GM12873 (cell line): ENCODE results near the gene GFAP.

ENCODE experiments used
- CTCF ChIP-seq: IDR thresholded peaks from 2 replicates; pipeline ENCODE4 v1.5.1; 2012; ENCODE audit warnings: low read depth, mild to moderate bottlenecking, moderate library complexity, low read length, control low read depth; ENCODE audit not compliant: insufficient read depth; ENCODE audit errors: missing control alignments

GFAP gene

GRCh38 chr17:44906010-44906646, 9.2 kb downstream of the GFAP start:
- TF ChIP-seq CTCF = no peak

- no peak for TF ChIP-seq CTCF
Measured at GRCh38 chr17:44905006-44906000, 10.0 kb downstream of the GFAP start.

- no peak for TF ChIP-seq CTCF
Measured at GRCh38 chr17:44904001-44904984, 11.0 kb downstream of the GFAP start.

- no peak for TF ChIP-seq CTCF
Measured at GRCh38 chr17:44903012-44903685, 12.2 kb downstream of the GFAP start.

GRCh38 chr17:44902135-44902760, 13.1 kb downstream of the GFAP start:
- TF ChIP-seq CTCF = no peak

GRCh38 chr17:44901411-44901921, 13.8 kb downstream of the GFAP start:
- no peak for TF ChIP-seq CTCF
